Mesothelial cell of epicardium (in vitro differentiated cells): ENCODE measurements around the gene ATXN10. TPM values are rescaled to one million over a fixed set of nuclear protein-coding genes. Genes with fewer than 3 reads are reported as not detected.

ENCODE experiments used
- DNase-seq, 2 experiments: peaks; one replicate each; pipeline ENCODE4 v3.0.0; 2021; ENCODE audit warnings: low spot score in 2 of 2; ENCODE audit not compliant: unreplicated experiment in 2 of 2
- H3K27ac Mint-ChIP-seq: 2 replicates; pipeline ENCODE4 v1.8.0; 2021; ENCODE audit warnings: mixed read lengths
- H3K27me3 Mint-ChIP-seq: 2 replicates; pipeline ENCODE4 v1.8.0; 2021; ENCODE audit warnings: low read depth, mixed read lengths
- H3K36me3 Mint-ChIP-seq: 2 replicates; pipeline ENCODE4 v1.8.0; 2021; ENCODE audit warnings: mixed read lengths
- H3K4me1 Mint-ChIP-seq: 2 replicates; pipeline ENCODE4 v1.8.0; 2021; ENCODE audit warnings: mixed read lengths
- H3K4me3 Mint-ChIP-seq: 2 replicates; pipeline ENCODE4 v1.8.0; 2021; ENCODE audit warnings: mild to moderate bottlenecking, moderate library complexity, mixed read lengths
- H3K9me3 Mint-ChIP-seq: 2 replicates; pipeline ENCODE4 v1.8.0; 2021; ENCODE audit warnings: mixed read lengths
- CTCF ChIP-seq: fragments of 200-600 bp; sonication (generic); IDR thresholded peaks from one replicate; pipeline ENCODE4 v1.5.0; 2021; ENCODE audit warnings: antibody characterized with exemption; ENCODE audit not compliant: unreplicated experiment
- total RNA-seq: library from RNA; stranded (reverse); gene quantifications from 3 replicates; pipeline ENCODE4 v1.2.1, GENCODE V29; 2021

ATXN10 gene
- total RNA-seq, 1 donor from 2014 or later, result 237 TPM

DNA sequence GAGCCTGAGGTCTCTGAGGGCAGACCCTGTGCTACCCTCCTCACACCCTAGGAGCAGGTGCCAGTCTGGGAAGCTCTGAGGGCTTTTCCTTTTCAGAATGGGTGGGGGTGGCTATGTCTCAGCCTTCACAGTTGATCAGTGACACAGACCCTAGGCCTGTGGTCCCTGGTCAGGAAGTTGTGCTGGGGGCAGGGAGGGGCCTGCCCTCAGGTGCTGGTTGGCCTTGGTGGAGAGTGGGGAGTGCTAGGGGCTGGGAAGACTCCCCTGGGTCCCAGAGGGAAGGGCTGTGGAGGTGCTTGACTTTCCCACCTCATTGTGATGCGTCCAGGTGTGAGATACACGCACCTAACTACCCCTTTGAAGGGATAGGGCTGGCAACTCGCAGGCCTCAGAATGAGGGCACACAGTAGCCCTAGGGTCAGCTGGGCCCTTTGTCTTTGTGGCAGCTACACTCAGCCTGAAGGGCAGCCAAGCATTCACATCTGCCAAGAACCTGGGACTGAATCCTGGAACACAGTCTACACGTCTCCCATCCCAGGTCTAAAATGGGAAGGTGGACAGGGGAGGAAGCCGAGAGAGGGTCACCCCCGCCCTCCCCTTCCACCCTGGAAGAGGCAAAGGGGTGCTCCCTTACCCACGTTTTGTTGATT, 31.2 kb upstream of the ATXN10 start:
- DNase-seq, result no peak
- Mint-ChIP-seq H3K27me3 (peaks cover 22% of the 10 kb centered on the region), H3K36me3 (no peaks in the 10 kb centered on the region), H3K9me3 (no peaks in the 10 kb centered on the region), H3K4me3 (no peak overlapping the region), H3K4me1 (peaks cover 32% of the 10 kb centered on the region), H3K27ac (no peak overlapping the region)
- TF ChIP-seq CTCF, result no peak

- Mint-ChIP-seq H3K27ac (no peak overlapping the region), H3K4me1 (peaks cover 36% of the 10 kb centered on the region), H3K27me3 (peaks cover 24% of the 10 kb centered on the region), H3K36me3 (no peaks in the 10 kb centered on the region), H3K4me3 (no peak overlapping the region), H3K9me3 (no peaks in the 10 kb centered on the region)
- no peak for DNase-seq
- no peak for TF ChIP-seq CTCF
These were observed 30.6 kb upstream of the ATXN10 start for GRCh38 chr22:45640941-45641621.

DNA sequence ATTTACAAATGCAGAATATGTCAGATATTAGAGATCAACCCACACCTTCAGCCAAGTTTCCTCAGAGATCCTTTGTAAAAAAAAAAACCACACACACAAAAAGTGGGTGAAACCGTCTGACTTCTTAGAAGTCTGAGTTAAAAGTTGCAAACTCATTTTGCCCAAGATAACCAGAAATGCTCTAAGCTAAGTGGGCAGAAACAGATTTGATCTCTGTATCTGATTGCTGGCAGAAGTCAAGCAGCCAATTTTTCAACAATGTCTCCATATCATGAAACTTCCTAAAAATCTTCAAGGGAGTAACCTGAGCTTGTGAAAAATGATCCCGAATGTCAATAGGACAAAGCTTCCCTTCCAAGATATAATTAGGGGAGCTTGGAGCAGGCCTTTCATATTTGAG, 28.6 kb upstream of the ATXN10 start:
- Mint-ChIP-seq H3K4me3 (no peak overlapping the region), H3K36me3 (no peaks in the 10 kb centered on the region), H3K27me3 (peaks cover 21% of the 10 kb centered on the region), H3K4me1 (peaks cover 38% of the 10 kb centered on the region), H3K9me3 (no peaks in the 10 kb centered on the region), H3K27ac (peak overlapping the region; percentile 21)
- no peak for TF ChIP-seq CTCF
- no peak for DNase-seq

DNA sequence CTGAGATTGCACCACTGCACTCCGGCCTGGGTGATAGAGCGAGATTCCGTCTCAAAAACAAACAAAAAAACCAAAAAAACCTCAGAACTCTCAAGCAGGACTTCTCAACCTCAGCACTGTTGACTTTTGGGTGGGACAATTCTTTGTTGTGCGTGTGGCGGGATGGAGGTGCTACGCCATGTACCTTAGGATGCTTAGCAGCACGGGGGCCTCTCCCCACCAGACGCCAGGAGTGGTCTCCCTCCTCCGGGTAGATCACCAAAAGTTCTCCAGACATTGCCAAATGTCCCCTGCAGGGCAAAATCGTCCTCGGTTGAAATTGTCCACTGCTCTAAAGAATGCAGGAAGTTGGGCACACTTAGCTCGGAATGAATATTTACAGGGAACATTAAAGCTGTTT, 26.9 kb upstream of the ATXN10 start:
- no peak for TF ChIP-seq CTCF
- DNase-seq, result no peak
- H3K27ac Mint-ChIP-seq, result no peak overlapping the region
- peaks cover 27% of the 10 kb centered on the region for H3K4me1 Mint-ChIP-seq
- H3K9me3 Mint-ChIP-seq, result no peaks in the 10 kb centered on the region
- no peak overlapping the region for H3K4me3 Mint-ChIP-seq
- no peaks in the 10 kb centered on the region for H3K36me3 Mint-ChIP-seq
- peaks cover 22% of the 10 kb centered on the region for H3K27me3 Mint-ChIP-seq

GRCh38 chr22:45645150-45645525, 26.5 kb upstream of the ATXN10 start:
- no peaks in the 10 kb centered on the region for H3K36me3 Mint-ChIP-seq
- no peak overlapping the region for H3K27ac Mint-ChIP-seq
- no peak overlapping the region for H3K4me3 Mint-ChIP-seq
- peaks cover 19% of the 10 kb centered on the region for H3K27me3 Mint-ChIP-seq
- DNase-seq, result no peak
- no peaks in the 10 kb centered on the region for H3K9me3 Mint-ChIP-seq
- no peak for TF ChIP-seq CTCF
- peaks cover 26% of the 10 kb centered on the region for H3K4me1 Mint-ChIP-seq
